Measurements from ENCODE around the gene GRM5. TPM values are rescaled to one million over a fixed set of nuclear protein-coding genes. Genes with fewer than 3 reads are reported as not detected.
"Not testable (repeated sequence)": the region's sequence is repeated elsewhere in the genome, so short reads cannot be mapped to it uniquely, and the experiment has no call there.

GRM5 gene
- total and polyA plus RNA-seq, 2 donors (not counting 1 experiment from before 2014, with no cell fraction given), result not detected

DNA sequence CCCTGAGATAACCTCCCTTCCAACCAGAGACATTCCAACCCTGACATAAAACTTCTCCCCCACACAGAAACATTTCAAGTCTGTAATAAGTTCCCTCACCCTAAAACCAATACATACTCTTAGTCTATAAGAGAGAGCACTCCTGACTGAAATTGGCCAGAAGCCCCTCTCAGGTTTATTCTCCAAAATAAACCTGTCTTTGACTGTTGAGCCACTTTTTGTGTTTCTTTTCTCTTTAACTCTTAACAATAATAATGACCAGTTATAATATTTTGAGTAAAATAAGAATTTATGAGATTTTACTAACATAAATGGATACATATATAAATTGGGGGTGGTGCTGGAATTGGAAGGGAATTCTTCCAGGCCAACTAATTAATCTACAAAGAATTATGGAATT lies 93.6 kb downstream of the GRM5 start:
- H3K4me2 ChIP-seq (replicated peaks; ENCODE audit: low read depth, low read length, poor library complexity, severe bottlenecking), result no peak overlapping the region
- no peak overlapping the region for H2AFZ ChIP-seq (ENCODE audit: insufficient read depth, low read depth, low read length, poor library complexity, severe bottlenecking)
- Mint-ChIP-seq H3K4me3 (no peak overlapping the region), H3K9me3 (ENCODE audit: insufficient read depth) (peaks cover 6% of the 10 kb centered on the region), H3K27me3 (no peaks in the 10 kb centered on the region), H3K27ac (no peak overlapping the region), H3K4me1 (no peaks in the 10 kb centered on the region)
- H4K20me1 ChIP-seq (ENCODE audit: control insufficient read depth, insufficient read depth, low read length, poor library complexity, severe bottlenecking), result no peaks in the 10 kb centered on the region
- no peak for TF ChIP-seq EZH2 (IDR thresholded peaks at IDR 0.05; ENCODE audit: borderline replicate concordance, insufficient read depth, low read depth, low read length, poor library complexity, severe bottlenecking)
- TF ChIP-seq, protein P1, sequence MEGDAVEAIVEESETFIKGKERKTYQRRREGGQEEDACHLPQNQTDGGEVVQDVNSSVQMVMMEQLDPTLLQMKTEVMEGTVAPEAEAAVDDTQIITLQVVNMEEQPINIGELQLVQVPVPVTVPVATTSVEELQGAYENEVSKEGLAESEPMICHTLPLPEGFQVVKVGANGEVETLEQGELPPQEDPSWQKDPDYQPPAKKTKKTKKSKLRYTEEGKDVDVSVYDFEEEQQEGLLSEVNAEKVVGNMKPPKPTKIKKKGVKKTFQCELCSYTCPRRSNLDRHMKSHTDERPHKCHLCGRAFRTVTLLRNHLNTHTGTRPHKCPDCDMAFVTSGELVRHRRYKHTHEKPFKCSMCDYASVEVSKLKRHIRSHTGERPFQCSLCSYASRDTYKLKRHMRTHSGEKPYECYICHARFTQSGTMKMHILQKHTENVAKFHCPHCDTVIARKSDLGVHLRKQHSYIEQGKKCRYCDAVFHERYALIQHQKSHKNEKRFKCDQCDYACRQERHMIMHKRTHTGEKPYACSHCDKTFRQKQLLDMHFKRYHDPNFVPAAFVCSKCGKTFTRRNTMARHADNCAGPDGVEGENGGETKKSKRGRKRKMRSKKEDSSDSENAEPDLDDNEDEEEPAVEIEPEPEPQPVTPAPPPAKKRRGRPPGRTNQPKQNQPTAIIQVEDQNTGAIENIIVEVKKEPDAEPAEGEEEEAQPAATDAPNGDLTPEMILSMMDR (IDR thresholded peaks at IDR 0.05), result no peak
- POLR2A ChIA-PET, result no interaction called here
- no peak overlapping the region for H3K4me3 ChIP-seq (ENCODE audit: control extremely low read depth in 1 of 5, extremely low read depth in 1 of 5, insufficient read depth in 1 of 5, low read depth in 2 of 5, low read length in 4 of 5)
- CTCF ChIA-PET, result no interaction called here
- no peaks in the 10 kb centered on the region for H3K4me1 ChIP-seq (ENCODE audit: control insufficient read depth in 2 of 2, insufficient read depth in 2 of 2, low read length in 2 of 2)
- no peaks in the 10 kb centered on the region for H3K9me3 ChIP-seq (ENCODE audit: control extremely low read depth in 1 of 3, control insufficient read depth in 2 of 3, insufficient read depth in 1 of 3, low read length in 2 of 3)
- intact Hi-C loops (cut with micrococcal nuclease), result no loop called here
- ATAC-seq (ENCODE audit: low read depth), result no peak
- H3K9ac ChIP-seq (ENCODE audit: low read length), result no peak overlapping the region
- no peaks in the 10 kb centered on the region for H3K79me2 ChIP-seq (ENCODE audit: control insufficient read depth, insufficient read depth, low read length)
- H3K27ac ChIP-seq (ENCODE audit: low read length in 2 of 2), result no peak overlapping the region
- DNase-seq, result no peak
- no peaks in the 10 kb centered on the region for H3K27me3 ChIP-seq (replicated peaks in 1 of 4; ENCODE audit: control extremely low read depth in 1 of 4, control insufficient read depth in 3 of 4, insufficient read depth in 4 of 4, low read length in 3 of 4)
- H3K36me3 ChIP-seq (replicated peaks in 1 of 2; ENCODE audit: control extremely low read depth in 1 of 2, control insufficient read depth in 1 of 2, extremely low read depth in 1 of 2, insufficient read depth in 2 of 2, low read length in 1 of 2), result no peaks in the 10 kb centered on the region

DNA sequence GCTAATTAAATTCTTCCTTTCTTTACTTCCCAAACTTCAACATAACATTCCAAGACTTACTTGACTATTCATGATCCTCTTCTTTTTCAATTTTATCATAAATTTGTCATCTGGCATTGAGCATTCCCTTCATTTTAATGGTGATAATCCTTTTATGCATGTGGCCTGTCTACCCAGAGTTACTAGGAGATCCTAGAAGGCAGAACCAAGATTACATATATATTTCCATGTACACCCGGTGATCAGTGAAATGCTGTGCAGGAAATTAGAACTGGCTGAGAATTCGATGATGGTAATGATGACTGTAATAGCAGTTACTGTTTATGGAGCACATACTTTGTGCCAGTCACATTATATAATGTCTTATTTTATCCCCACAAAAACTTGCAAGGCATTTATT lies 104.2 kb downstream of the GRM5 start:
- intact Hi-C loops (cut with micrococcal nuclease); H3K36me3 ChIP-seq (replicated peaks in 1 of 2; ENCODE audit: control extremely low read depth in 1 of 2, control insufficient read depth in 1 of 2, extremely low read depth in 1 of 2, insufficient read depth in 2 of 2, low read length in 1 of 2); H3K4me1 Mint-ChIP-seq; H3K27me3 ChIP-seq (replicated peaks in 1 of 4; ENCODE audit: control extremely low read depth in 1 of 4, control insufficient read depth in 3 of 4, insufficient read depth in 4 of 4, low read length in 3 of 4); H3K79me2 ChIP-seq (ENCODE audit: control insufficient read depth, insufficient read depth, low read length); H3K4me3 Mint-ChIP-seq; H3K27ac ChIP-seq (ENCODE audit: low read length in 2 of 2); POLR2A ChIA-PET; H3K27ac Mint-ChIP-seq; H3K9ac ChIP-seq (ENCODE audit: low read length); H4K20me1 ChIP-seq (ENCODE audit: control insufficient read depth, insufficient read depth, low read length, poor library complexity, severe bottlenecking); DNase-seq; H3K27me3 Mint-ChIP-seq; H3K9me3 Mint-ChIP-seq (ENCODE audit: insufficient read depth); H3K4me3 ChIP-seq (ENCODE audit: control extremely low read depth in 1 of 5, extremely low read depth in 1 of 5, insufficient read depth in 1 of 5, low read depth in 2 of 5, low read length in 4 of 5); H2AFZ ChIP-seq (ENCODE audit: insufficient read depth, low read depth, low read length, poor library complexity, severe bottlenecking); H3K9me3 ChIP-seq (ENCODE audit: control extremely low read depth in 1 of 3, control insufficient read depth in 2 of 3, insufficient read depth in 1 of 3, low read length in 2 of 3); ATAC-seq (ENCODE audit: low read depth); H3K4me2 ChIP-seq (replicated peaks; ENCODE audit: low read depth, low read length, poor library complexity, severe bottlenecking); H3K4me1 ChIP-seq (ENCODE audit: control insufficient read depth in 2 of 2, insufficient read depth in 2 of 2, low read length in 2 of 2); CTCF ChIA-PET: not testable (repeated sequence)
- WGBS (ENCODE audit: insufficient coverage), result no CpG with 5 or more reads among the region's 2 CpGs

DNA sequence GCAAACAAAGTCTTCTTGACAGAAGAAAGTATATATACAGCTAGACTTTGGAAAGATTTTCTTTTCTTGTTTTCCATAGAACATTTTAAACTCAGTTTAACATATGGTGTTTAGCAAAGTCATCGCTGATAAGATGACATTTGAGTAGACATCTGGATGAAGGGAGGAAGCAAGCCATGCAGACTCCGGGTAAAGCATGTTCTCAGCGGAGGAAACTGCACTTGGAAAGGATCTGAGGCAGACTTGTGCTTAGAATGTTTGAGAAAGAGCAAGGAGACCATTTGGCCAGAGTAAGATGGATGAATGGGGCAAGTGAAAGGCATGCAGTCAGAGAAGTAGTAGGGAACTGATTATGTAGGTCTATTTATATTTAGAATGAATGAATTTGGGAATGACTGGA lies 105.9 kb downstream of the GRM5 start:
- H3K27me3 ChIP-seq (replicated peaks in 1 of 4; ENCODE audit: control extremely low read depth in 1 of 4, control insufficient read depth in 3 of 4, insufficient read depth in 4 of 4, low read length in 3 of 4); H3K79me2 ChIP-seq (ENCODE audit: control insufficient read depth, insufficient read depth, low read length); H3K4me1 Mint-ChIP-seq; DNase-seq; H3K27me3 Mint-ChIP-seq; H2AFZ ChIP-seq (ENCODE audit: insufficient read depth, low read depth, low read length, poor library complexity, severe bottlenecking); H3K9me3 ChIP-seq (ENCODE audit: control extremely low read depth in 1 of 3, control insufficient read depth in 2 of 3, insufficient read depth in 1 of 3, low read length in 2 of 3); intact Hi-C loops (cut with micrococcal nuclease); H3K4me3 ChIP-seq (ENCODE audit: control extremely low read depth in 1 of 5, extremely low read depth in 1 of 5, insufficient read depth in 1 of 5, low read depth in 2 of 5, low read length in 4 of 5); H3K4me3 Mint-ChIP-seq; H3K27ac Mint-ChIP-seq; H3K27ac ChIP-seq (ENCODE audit: low read length in 2 of 2); H4K20me1 ChIP-seq (ENCODE audit: control insufficient read depth, insufficient read depth, low read length, poor library complexity, severe bottlenecking); H3K4me1 ChIP-seq (ENCODE audit: control insufficient read depth in 2 of 2, insufficient read depth in 2 of 2, low read length in 2 of 2); H3K36me3 ChIP-seq (replicated peaks in 1 of 2; ENCODE audit: control extremely low read depth in 1 of 2, control insufficient read depth in 1 of 2, extremely low read depth in 1 of 2, insufficient read depth in 2 of 2, low read length in 1 of 2); CTCF ChIA-PET; H3K9me3 Mint-ChIP-seq (ENCODE audit: insufficient read depth); ATAC-seq (ENCODE audit: low read depth); H3K9ac ChIP-seq (ENCODE audit: low read length); POLR2A ChIA-PET; H3K4me2 ChIP-seq (replicated peaks; ENCODE audit: low read depth, low read length, poor library complexity, severe bottlenecking): not testable (repeated sequence)
- WGBS (ENCODE audit: insufficient coverage), result 51% methylated on average over 2 of the region's 3 CpGs
